ENCODE measurements around the gene MTHFSD. TPM values are rescaled to one million over a fixed set of nuclear protein-coding genes. Genes with fewer than 3 reads are reported as not detected.

MTHFSD gene
- total and polyA plus RNA-seq, 12 donors, result 7.6 to 22.2 (median 17.6) TPM

DNA sequence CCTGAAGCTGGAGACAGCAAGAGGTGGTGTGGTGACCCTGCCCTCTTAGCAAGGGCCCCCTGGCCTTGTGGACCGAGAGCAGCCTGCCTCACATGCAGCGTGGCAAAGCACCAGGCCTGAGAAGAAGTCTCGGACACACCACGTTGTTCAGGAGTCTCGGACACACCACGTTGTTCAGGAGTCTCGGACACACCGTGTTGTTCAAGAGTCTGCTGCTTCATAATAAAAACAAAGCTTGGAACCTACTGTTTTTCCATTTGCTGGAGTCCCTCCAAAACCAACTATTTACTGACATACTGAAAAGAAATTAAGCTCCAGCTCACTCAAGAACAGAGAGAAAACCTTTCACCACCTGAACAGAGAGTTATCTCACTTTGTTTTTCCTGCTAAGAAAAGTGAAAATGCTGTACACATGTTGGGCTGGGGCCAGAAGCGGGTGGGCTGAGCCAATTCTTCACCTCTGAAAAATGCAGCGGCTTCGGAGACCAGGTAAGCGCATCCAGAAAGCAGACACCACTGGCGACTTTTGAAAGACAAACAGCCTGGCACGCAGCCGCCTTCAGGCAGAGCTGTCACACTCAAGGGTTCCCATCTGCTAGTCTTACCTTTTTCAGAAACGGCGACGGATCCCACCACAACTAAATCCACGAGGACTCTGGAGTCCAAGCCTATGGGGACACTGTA, 8.9 kb downstream of the MTHFSD start:
- intact Hi-C loops (cut with DNase I), result no loop called here
- Histone ChIP-seq H3K27ac (no peak overlapping the region), H3K36me3 (replicated peaks in 1 of 2) (peaks cover 0 to 40% of the 10 kb centered on the region in 2 donors), H3K4me3 (no peak overlapping the region), H3K4me1 (replicated peaks in 1 of 2) (no peaks in the 10 kb centered on the region), H3K9me3 (replicated peaks in 1 of 3) (no peaks in the 10 kb centered on the region), H3K27me3 (no peaks in the 10 kb centered on the region)
- no peak for TF ChIP-seq POLR2A (IDR thresholded peaks at IDR 0.05)
- TF ChIP-seq CTCF (IDR thresholded peaks at IDR 0.05), result no peak
- 79 to 88% (median 83%) methylated on average over 15 to 19 of the region's 19 CpGs for WGBS, 4 donors
- no peak for DNase-seq

GRCh38 chr16:86545481-86545880, 9.6 kb downstream of the MTHFSD start:
- Histone ChIP-seq H3K4me3 (no peak overlapping the region), H3K27ac (no peak overlapping the region), H3K36me3 (replicated peaks in 1 of 2) (peaks cover 0 to 46% of the 10 kb centered on the region in 2 donors), H3K4me1 (replicated peaks in 1 of 2) (no peaks in the 10 kb centered on the region), H3K27me3 (no peaks in the 10 kb centered on the region), H3K9me3 (replicated peaks in 1 of 3) (no peaks in the 10 kb centered on the region)
- WGBS, 4 donors, result 83 to 85% (median 84%) methylated on average over 10 to 12 of the region's 12 CpGs
- intact Hi-C loops (cut with DNase I), result no loop called here
- DNase-seq, result no peak
- TF ChIP-seq CTCF (IDR thresholded peaks at IDR 0.05), result no peak

DNA sequence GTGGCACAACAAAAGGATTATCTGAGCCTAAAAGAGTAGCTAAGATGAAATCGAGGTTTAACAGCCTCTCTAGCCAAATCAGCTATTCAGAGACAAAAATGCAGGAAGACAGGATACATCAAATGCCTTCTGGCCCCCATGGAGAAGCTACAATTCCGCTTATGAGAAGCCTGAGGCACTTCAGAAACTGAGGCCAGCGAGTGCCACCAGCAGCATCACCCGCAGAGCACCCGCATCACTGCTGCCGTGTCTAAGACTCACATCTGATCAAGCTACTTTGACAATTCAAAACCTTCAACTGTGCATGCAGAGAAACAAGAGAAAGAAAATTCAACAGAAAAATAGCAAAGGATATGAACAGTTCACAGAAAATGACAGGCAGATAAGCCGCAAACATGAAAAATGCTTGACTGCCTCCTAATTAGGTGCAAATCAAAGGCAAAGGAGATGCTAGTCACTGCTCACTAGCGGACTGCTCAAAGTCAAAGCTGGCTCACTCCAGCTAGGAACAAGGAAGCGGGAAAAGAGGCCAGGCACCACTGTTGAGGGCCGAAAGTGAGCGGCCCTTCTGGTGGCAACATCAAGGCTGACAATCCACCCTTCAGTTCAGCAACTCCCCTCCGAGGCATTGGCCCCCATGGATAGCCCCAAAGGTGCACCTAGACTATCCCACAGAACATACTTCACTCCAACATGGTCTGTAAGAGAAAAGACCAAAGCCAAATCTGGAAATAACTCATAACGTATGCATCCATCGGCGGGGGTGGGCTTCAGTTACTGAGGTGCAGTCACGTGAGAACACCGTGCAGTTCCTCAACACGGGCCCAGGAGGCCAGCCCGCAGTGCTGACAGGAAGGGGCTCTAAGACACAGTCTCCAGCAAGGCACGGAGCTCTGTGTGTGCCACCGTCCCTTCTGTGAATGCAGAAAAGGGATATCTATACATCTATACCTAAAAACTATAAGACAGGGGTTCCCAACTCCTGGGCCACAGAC, 12.0 kb downstream of the MTHFSD start:
- Histone ChIP-seq H3K27ac (no peak overlapping the region), H3K4me3 (no peak overlapping the region), H3K4me1 (replicated peaks in 1 of 2) (no peaks in the 10 kb centered on the region), H3K36me3 (replicated peaks in 1 of 2) (peaks cover 0 to 70% of the 10 kb centered on the region in 2 donors), H3K27me3 (no peaks in the 10 kb centered on the region), H3K9me3 (replicated peaks in 1 of 3) (no peaks in the 10 kb centered on the region)
- no peak for TF ChIP-seq CTCF (IDR thresholded peaks at IDR 0.05)
- TF ChIP-seq POLR2A (IDR thresholded peaks at IDR 0.05), result no peak
- no peak for DNase-seq
- WGBS, 4 donors, result 89 to 95% (median 92%) methylated on average over 15 to 21 of the region's 21 CpGs
- intact Hi-C loops (cut with DNase I), result no loop called here

DNA sequence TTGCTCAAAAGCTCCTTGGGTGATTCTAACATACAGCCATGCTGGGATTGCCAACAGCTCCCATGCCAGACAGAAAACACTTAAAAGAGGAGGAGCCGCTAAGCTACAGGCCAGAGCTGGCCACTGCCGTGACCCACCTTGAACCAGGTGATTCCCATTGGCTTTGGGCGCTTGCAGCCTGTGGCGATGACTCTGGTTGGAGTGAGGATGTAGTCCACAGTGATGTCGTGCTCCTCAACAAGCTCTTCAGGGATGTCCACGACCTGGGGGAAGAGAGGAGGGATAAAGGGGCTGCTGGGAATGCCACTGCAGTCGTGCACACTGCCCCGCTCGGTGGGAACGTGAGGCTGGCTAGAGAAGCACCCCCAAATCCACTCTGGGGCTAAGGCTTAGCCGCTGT, 13.5 kb downstream of the MTHFSD start:
- WGBS, 4 donors, result 93 to 98% (median 95%) methylated on average over 5 to 11 of the region's 11 CpGs

More for the DNA sequence above, 13.5 kb downstream of the MTHFSD start:
- no peaks in the 10 kb centered on the region for H3K27me3 ChIP-seq
- DNase-seq, result no peak
- no peak for TF ChIP-seq CTCF (IDR thresholded peaks at IDR 0.05)
- TF ChIP-seq POLR2A (IDR thresholded peaks at IDR 0.05), result no peak
- H3K27ac ChIP-seq, result no peak overlapping the region
- intact Hi-C loops (cut with DNase I), result no loop called here
- peaks cover 0 to 67% of the 10 kb centered on the region in 2 donors for H3K36me3 ChIP-seq (replicated peaks in 1 of 2)
- no peak overlapping the region for H3K4me3 ChIP-seq
- no peaks in the 10 kb centered on the region for H3K4me1 ChIP-seq (replicated peaks in 1 of 2)
- H3K9me3 ChIP-seq (replicated peaks in 1 of 3), result no peaks in the 10 kb centered on the region
